MM.1S (cell line): ENCODE results near the gene MCM6.

Experiments used
- DNase-seq: peaks from one replicate; pipeline ENCODE4 v3.0.0-alpha.2; 2015
- H2AFZ ChIP-seq: fragments of 300-600 bp; sonication (generic); 2 replicates; pipeline ENCODE4 v1.6.0; 2016; ENCODE audit warnings: antibody characterized with exemption, low read length
- H3F3A ChIP-seq: fragments of 300-600 bp; sonication (generic); 2 replicates; pipeline ENCODE4 v1.6.1; 2016; ENCODE audit warnings: mild to moderate bottlenecking, antibody characterized with exemption, low read length, moderate library complexity, mixed read lengths; ENCODE audit not compliant: insufficient read depth
- H3K27ac ChIP-seq: fragments of 300-600 bp; sonication (generic); 2 replicates; pipeline ENCODE4 v1.5.1; 2016; ENCODE audit warnings: mild to moderate bottlenecking, low read length
- H3K27me3 ChIP-seq: fragments of 300-600 bp; sonication (generic); replicated peaks from 2 replicates; pipeline ENCODE4 v1.6.0; 2016; ENCODE audit warnings: low read length; ENCODE audit not compliant: insufficient read depth
- H3K36me3 ChIP-seq: fragments of 300-600 bp; sonication (generic); replicated peaks from 2 replicates; pipeline ENCODE4 v1.6.1; 2016; ENCODE audit warnings: mild to moderate bottlenecking, low read length, mixed read lengths; ENCODE audit not compliant: insufficient read depth
- H3K4me1 ChIP-seq: fragments of 300-600 bp; sonication (generic); 2 replicates; pipeline ENCODE4 v1.6.1; 2016; ENCODE audit warnings: low read length, mixed read lengths
- H3K4me2 ChIP-seq: fragments of 300-600 bp; sonication (generic); 2 replicates; pipeline ENCODE4 v1.6.0; 2016; ENCODE audit warnings: low read depth, low read length
- H3K4me3 ChIP-seq: fragments of 300-600 bp; sonication (generic); 2 replicates; pipeline ENCODE4 v1.5.1; 2016; ENCODE audit warnings: low read length, mixed read lengths
- H3K79me2 ChIP-seq: fragments of 300-600 bp; sonication (generic); 2 replicates; pipeline ENCODE4 v1.6.1; 2016; ENCODE audit warnings: mixed run types, low read length, mixed read lengths
- H3K9ac ChIP-seq: fragments of 300-600 bp; sonication (generic); 2 replicates; pipeline ENCODE4 v1.6.1; 2016; ENCODE audit warnings: low read length, mixed read lengths
- H3K9me2 ChIP-seq: fragments of 300-600 bp; sonication (generic); replicated peaks from 2 replicates; pipeline ENCODE4 v1.6.1; 2016; ENCODE audit warnings: mild to moderate bottlenecking, low read length, mixed read lengths; ENCODE audit not compliant: insufficient read depth
- H3K9me3 ChIP-seq: fragments of 300-600 bp; sonication (generic); replicated peaks from 2 replicates; pipeline ENCODE4 v1.6.1; 2016; ENCODE audit warnings: mild to moderate bottlenecking, low read length, mixed read lengths; ENCODE audit not compliant: insufficient read depth
- H4K20me1 ChIP-seq: fragments of 300-600 bp; sonication (generic); 2 replicates; pipeline ENCODE4 v1.6.1; 2016; ENCODE audit warnings: mild to moderate bottlenecking, low read length, moderate library complexity, mixed read lengths; ENCODE audit not compliant: insufficient read depth
- EZH2 ChIP-seq: fragments of 300-600 bp; sonication (generic); optimal IDR thresholded peaks from 2 replicates; pipeline ENCODE3; 2017; ENCODE audit warnings: low read depth, mild to moderate bottlenecking, antibody characterized with exemption, low read length, mixed read lengths
- EZH2phosphoT487 ChIP-seq: fragments of 300-600 bp; sonication (generic); IDR thresholded peaks from 2 replicates; pipeline ENCODE4 v1.6.1; 2018; ENCODE audit warnings: antibody characterized with exemption, low read length
- TF ChIP-seq, protein P1 (sequence below): fragments of 300-600 bp; sonication (generic); IDR thresholded peaks from 2 replicates; pipeline ENCODE4 v1.5.1; 2016; ENCODE audit warnings: antibody characterized with exemption, low read length, mixed read lengths

MCM6 gene

DNA sequence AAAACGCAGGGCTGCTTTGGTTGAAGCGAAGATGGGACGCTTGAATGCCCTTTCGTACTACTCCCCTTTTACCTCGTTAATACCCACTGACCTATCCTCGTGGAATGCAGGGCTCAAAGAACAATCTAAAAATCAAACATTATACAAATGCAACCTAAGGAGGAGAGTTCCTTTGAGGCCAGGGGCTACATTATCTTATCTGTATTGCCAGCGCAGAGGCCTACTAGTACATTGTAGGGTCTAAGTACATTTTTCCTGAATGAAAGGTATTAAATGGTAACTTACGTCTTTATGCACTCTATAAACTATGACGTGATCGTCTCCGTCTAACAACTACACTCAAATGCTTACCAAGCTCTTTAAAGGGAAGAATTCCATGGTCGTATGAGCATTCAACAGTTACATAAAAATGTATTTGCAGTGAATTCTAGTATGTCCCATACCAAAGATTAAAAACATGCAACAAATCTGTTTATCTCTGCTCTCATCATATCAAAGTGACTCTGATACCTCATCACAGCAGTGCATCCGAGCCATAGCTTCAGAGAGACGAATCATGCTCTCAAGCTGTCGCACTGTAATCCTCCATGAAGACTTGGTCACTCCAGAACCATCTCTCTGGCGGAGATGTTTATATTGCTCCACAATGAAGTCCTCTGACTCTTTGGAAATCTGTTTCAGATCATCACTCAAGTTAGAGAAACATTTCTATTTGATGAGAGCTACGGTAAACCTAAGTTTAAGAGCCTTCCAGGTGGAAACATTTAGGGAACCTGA, 25.2 kb downstream of the MCM6 start:
- Histone ChIP-seq H2AFZ (no peak overlapping the region), H3K9me2 (no peaks in the 10 kb centered on the region), H4K20me1 (no peaks in the 10 kb centered on the region), H3K27me3 (no peaks in the 10 kb centered on the region), H3K4me3 (no peak overlapping the region), H3K4me1 (no peaks in the 10 kb centered on the region), H3K27ac (no peak overlapping the region), H3K36me3 (peaks cover 13% of the 10 kb centered on the region; the same call in 1 of the 2 replicates), H3K79me2 (peaks cover 8% of the 10 kb centered on the region), H3K4me2 (no peak overlapping the region), H3F3A (no peaks in the 10 kb centered on the region), H3K9ac (no peak overlapping the region), H3K9me3 (no peaks in the 10 kb centered on the region)
- no peak for DNase-seq
- TF ChIP-seq EZH2 (no peak), EZH2phosphoT487 (no peak)
- TF ChIP-seq, protein P1, sequence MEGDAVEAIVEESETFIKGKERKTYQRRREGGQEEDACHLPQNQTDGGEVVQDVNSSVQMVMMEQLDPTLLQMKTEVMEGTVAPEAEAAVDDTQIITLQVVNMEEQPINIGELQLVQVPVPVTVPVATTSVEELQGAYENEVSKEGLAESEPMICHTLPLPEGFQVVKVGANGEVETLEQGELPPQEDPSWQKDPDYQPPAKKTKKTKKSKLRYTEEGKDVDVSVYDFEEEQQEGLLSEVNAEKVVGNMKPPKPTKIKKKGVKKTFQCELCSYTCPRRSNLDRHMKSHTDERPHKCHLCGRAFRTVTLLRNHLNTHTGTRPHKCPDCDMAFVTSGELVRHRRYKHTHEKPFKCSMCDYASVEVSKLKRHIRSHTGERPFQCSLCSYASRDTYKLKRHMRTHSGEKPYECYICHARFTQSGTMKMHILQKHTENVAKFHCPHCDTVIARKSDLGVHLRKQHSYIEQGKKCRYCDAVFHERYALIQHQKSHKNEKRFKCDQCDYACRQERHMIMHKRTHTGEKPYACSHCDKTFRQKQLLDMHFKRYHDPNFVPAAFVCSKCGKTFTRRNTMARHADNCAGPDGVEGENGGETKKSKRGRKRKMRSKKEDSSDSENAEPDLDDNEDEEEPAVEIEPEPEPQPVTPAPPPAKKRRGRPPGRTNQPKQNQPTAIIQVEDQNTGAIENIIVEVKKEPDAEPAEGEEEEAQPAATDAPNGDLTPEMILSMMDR, result no peak

DNA sequence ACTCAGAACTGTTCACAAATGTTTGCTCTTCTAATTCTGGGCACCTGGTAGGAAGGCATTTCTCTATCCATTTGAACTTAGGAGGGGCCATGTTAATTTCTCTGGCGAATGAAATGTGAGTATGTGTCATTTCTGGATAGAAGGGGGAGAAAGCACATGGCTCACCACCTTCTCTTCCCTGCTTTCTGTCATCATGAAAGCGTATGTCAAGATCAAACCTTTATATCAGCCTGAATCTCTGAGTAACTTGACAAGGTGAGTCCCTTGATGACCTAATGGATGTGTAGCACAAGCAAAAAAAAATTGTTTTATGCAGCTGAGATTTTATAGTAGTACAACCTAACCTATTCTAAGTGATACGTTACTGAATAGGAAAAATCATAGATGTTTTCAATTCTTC, 27.2 kb downstream of the MCM6 start:
- H3K9ac ChIP-seq, result no peak overlapping the region
- peaks cover 8% of the 10 kb centered on the region for H3K79me2 ChIP-seq
- no peak for DNase-seq
- no peaks in the 10 kb centered on the region for H3K4me1 ChIP-seq
- H3K9me3 ChIP-seq, result no peaks in the 10 kb centered on the region
- H4K20me1 ChIP-seq, result no peaks in the 10 kb centered on the region
- no peak overlapping the region for H3K4me2 ChIP-seq
- no peaks in the 10 kb centered on the region for H3K27me3 ChIP-seq
- TF ChIP-seq, protein P1, result no peak
- TF ChIP-seq EZH2phosphoT487, result no peak
- TF ChIP-seq EZH2, result no peak
- no peaks in the 10 kb centered on the region for H3F3A ChIP-seq
- peaks cover 10% of the 10 kb centered on the region; the same call in 1 of the 2 replicates for H3K36me3 ChIP-seq
- no peak overlapping the region for H2AFZ ChIP-seq
- no peak overlapping the region for H3K4me3 ChIP-seq
- no peak overlapping the region for H3K27ac ChIP-seq
- H3K9me2 ChIP-seq, result no peaks in the 10 kb centered on the region

DNA sequence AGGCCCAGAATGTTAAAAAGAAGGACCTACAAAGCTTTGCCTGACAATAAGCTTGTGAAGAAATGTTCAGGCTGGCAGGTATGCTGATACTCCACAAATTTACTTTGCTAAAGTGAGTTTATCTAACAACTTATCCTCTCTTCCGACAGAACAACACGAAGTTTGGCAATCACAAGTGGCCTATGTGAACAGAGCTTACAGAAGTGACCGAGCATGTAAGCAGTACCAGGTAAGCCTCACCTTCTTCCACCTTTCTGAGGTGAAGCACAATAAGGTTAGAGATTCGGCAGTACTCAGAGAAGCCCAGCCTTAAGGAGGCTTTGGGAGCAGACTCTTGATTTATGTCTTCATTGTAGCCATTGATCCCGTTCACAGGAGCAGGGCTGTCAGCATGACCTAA, 30.2 kb downstream of the MCM6 start:
- Histone ChIP-seq H3K36me3 (peaks cover 15% of the 10 kb centered on the region; the same call in 1 of the 2 replicates), H3K27ac (no peak overlapping the region), H2AFZ (no peak overlapping the region), H3K79me2 (peaks cover 4% of the 10 kb centered on the region), H3K9me2 (no peaks in the 10 kb centered on the region), H3K4me1 (no peaks in the 10 kb centered on the region), H3K9ac (no peak overlapping the region), H3K4me3 (no peak overlapping the region), H3K9me3 (no peaks in the 10 kb centered on the region), H3K4me2 (no peak overlapping the region), H4K20me1 (no peaks in the 10 kb centered on the region), H3F3A (no peaks in the 10 kb centered on the region), H3K27me3 (no peaks in the 10 kb centered on the region)
- DNase-seq, result no peak
- TF ChIP-seq EZH2phosphoT487, result no peak
- TF ChIP-seq, protein P1, result no peak
- TF ChIP-seq EZH2, result no peak
